Tibial nerve (tissue), 4 donors: Measurements from ENCODE around the gene EFNA3. TPM values are rescaled to one million over a fixed set of nuclear protein-coding genes. Genes with fewer than 3 reads are reported as not detected.

Experiments
- DNase-seq, 2 donors: peaks; one replicate each; pipeline ENCODE4 v3.0.0-alpha.2; 2019; ENCODE audit warnings: low spot score in 2 of 2
- H3K27ac ChIP-seq, 4 donors: fragments of 200-600 bp; sonication (generic) in 3 of 4; one replicate each; pipeline ENCODE4 v1.5.1; 2017 to 2019; ENCODE audit warnings: mild to moderate bottlenecking in 1 of 4
- H3K27me3 ChIP-seq, 2 donors: fragments of 200-600 bp; sonication (generic) in 1 of 2; one replicate each; pipeline versions ENCODE4 v1.5.1 to v1.6.0; 2017 to 2019
- H3K36me3 ChIP-seq, 3 donors: fragments of 200-600 bp; sonication (generic); one replicate each; pipeline ENCODE4 v1.5.1; 2018 to 2019
- H3K4me1 ChIP-seq, 4 donors: fragments of 200-600 bp; sonication (generic) in 3 of 4; one replicate each; pipeline ENCODE4 v1.5.1; 2017 to 2019
- H3K4me3 ChIP-seq, 4 donors: fragments of 200-600 bp; sonication (generic) in 3 of 4; one replicate each; pipeline ENCODE4 v1.5.1; 2017 to 2019; ENCODE audit warnings: mild to moderate bottlenecking in 1 of 4, moderate library complexity in 1 of 4
- H3K9me3 ChIP-seq, 4 donors: fragments of 200-600 bp; sonication (generic) in 3 of 4; one replicate each; pipeline ENCODE4 v1.5.1; 2017 to 2019
- EP300 ChIP-seq, 2 donors: sonication (generic); formaldehyde crosslinking; IDR thresholded peaks; one replicate each; pipeline ENCODE4 v1.6.1; 2017; ENCODE audit warnings: antibody characterized with exemption in 2 of 2, mild to moderate bottlenecking in 1 of 2
- POLR2A ChIP-seq, 2 donors: fragments of 450-650 bp; IDR thresholded peaks; one replicate each; pipeline ENCODE4 v1.6.1; 2017; ENCODE audit warnings: antibody characterized with exemption in 2 of 2, mild to moderate bottlenecking in 2 of 2, moderate library complexity in 2 of 2
- WGBS, 2 donors: methylation state at CpG; one replicate each; pipeline ENCODE4 v1.1.5; 2018; 5-methylcytosine and 5-hydroxymethylcytosine counted together
- total RNA-seq, 4 donors: library from RNA; depleted of rRNA; stranded (reverse); fragments of >200 nt; gene quantifications; one replicate each; pipeline ENCODE4 v1.1.0, GENCODE V29; 2016
- TF ChIP-seq, protein P1 (sequence below), 5 experiments: fragments of 200-600 bp in 3 of 5; fragments of 450-650 bp in 2 of 5; sonication (generic) in 3 of 5; IDR thresholded peaks; one replicate each; pipeline ENCODE4 v1.5.1; 2016 to 2019; ENCODE audit warnings: antibody characterized with exemption in 5 of 5, mild to moderate bottlenecking in 3 of 5, moderate library complexity in 2 of 5

EFNA3 gene
- total RNA-seq, 4 donors from 2014 or later: 0.63 to 1.2 (median 1.2) TPM; not detected in 1

DNA sequence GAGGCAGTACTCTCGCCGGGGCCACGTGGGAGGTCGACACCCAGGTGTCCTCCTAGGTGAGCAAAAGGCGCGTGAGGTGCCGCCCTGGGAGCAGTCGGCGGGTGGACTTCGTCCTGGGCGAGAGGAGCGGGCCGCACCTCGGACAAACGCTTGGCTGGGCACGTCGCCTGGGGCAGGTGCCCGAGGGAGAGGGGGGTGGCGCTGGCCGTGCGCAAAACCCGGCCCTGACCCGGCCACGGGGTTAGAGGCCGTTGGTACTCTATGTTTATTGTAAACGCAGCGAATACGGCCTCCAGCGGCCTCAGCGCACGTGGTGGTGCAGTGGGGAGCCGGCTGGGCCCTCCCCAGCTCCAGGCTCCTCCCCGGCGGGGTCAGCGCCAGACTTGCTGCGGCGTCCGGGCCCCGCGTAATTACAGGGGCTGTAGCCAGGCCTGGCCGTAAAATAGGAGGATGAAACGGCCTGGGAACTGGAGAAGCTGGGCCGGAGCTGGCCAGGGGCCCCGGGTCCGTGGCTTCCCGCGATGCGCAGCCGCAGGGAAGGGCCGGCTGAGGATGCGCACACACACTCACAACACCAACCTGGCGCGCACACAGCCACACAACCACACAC lies 47.4 kb downstream of the EFNA3 start:
- H3K36me3 ChIP-seq: peaks cover 0 to 2% (median 0%) of the 10 kb centered on the region in 3 donors
- no peaks in the 10 kb centered on the region for H3K9me3 ChIP-seq
- H3K4me3 ChIP-seq: peak overlapping the region; percentile 62 to 74 (median 64)
- H3K4me1 ChIP-seq: peaks cover 0 to 60% (median 22%) of the 10 kb centered on the region in 4 donors
- DNase-seq: peak; percentile 54 to 58
- 23 to 29% methylated on average over 27 to 48 of the region's 53 CpGs for WGBS, 2 donors
- H3K27me3 ChIP-seq: no peaks in the 10 kb centered on the region
- H3K27ac ChIP-seq: peak overlapping the region; percentile 84 to 99 (median 88)
- TF ChIP-seq POLR2A (IDR thresholded peaks at IDR 0.05): peak; percentile 8 to 38
- TF ChIP-seq, protein P1, sequence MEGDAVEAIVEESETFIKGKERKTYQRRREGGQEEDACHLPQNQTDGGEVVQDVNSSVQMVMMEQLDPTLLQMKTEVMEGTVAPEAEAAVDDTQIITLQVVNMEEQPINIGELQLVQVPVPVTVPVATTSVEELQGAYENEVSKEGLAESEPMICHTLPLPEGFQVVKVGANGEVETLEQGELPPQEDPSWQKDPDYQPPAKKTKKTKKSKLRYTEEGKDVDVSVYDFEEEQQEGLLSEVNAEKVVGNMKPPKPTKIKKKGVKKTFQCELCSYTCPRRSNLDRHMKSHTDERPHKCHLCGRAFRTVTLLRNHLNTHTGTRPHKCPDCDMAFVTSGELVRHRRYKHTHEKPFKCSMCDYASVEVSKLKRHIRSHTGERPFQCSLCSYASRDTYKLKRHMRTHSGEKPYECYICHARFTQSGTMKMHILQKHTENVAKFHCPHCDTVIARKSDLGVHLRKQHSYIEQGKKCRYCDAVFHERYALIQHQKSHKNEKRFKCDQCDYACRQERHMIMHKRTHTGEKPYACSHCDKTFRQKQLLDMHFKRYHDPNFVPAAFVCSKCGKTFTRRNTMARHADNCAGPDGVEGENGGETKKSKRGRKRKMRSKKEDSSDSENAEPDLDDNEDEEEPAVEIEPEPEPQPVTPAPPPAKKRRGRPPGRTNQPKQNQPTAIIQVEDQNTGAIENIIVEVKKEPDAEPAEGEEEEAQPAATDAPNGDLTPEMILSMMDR (IDR thresholded peaks at IDR 0.05): no peak
- TF ChIP-seq EP300 (IDR thresholded peaks at IDR 0.05): peak; percentile 16 to 66

DNA sequence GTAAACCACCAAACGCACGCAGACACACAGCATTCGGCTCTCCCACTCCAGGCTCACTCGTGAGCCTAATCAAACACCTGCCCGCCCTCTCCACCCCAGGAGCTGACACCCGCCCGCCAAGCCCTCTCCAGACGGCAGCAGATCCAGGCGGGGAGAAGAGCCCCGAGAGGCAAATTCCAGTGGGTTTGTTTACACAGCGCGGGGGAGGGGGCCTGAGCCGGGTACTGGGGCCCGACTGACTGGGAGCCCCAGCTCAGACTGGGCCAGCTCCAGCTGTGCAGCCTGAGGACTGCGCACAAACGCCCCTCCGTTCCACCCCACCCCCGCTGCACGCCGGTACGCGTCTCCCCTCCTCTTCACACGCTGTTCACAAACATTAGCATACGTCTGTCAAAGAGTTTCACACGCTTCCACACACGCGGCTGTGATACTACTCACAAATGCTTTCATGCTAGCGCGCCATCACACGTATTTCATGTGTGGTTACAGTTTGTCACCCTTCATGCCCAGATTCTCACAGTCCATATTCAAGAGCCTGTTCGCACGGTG lies 48.0 kb downstream of the EFNA3 start:
- Histone ChIP-seq H3K4me1 (peaks cover 0 to 66% (median 22%) of the 10 kb centered on the region in 4 donors), H3K9me3 (no peaks in the 10 kb centered on the region), H3K27ac (peak overlapping the region; percentile 84 to 99 (median 88)), H3K36me3 (peaks cover 0 to 7% (median 0%) of the 10 kb centered on the region in 3 donors), H3K27me3 (no peaks in the 10 kb centered on the region), H3K4me3 (peak overlapping the region; percentile 62 to 74 (median 64))
- WGBS, 2 donors: 5 to 11% methylated on average over 29 to 32 of the region's 32 CpGs
- peak in 1 of 2 donors; percentile 47 for DNase-seq
- TF ChIP-seq, protein P1 (IDR thresholded peaks at IDR 0.05): no peak
- TF ChIP-seq EP300 (IDR thresholded peaks at IDR 0.05) (no peak), POLR2A (IDR thresholded peaks at IDR 0.05) (no peak)

DNA sequence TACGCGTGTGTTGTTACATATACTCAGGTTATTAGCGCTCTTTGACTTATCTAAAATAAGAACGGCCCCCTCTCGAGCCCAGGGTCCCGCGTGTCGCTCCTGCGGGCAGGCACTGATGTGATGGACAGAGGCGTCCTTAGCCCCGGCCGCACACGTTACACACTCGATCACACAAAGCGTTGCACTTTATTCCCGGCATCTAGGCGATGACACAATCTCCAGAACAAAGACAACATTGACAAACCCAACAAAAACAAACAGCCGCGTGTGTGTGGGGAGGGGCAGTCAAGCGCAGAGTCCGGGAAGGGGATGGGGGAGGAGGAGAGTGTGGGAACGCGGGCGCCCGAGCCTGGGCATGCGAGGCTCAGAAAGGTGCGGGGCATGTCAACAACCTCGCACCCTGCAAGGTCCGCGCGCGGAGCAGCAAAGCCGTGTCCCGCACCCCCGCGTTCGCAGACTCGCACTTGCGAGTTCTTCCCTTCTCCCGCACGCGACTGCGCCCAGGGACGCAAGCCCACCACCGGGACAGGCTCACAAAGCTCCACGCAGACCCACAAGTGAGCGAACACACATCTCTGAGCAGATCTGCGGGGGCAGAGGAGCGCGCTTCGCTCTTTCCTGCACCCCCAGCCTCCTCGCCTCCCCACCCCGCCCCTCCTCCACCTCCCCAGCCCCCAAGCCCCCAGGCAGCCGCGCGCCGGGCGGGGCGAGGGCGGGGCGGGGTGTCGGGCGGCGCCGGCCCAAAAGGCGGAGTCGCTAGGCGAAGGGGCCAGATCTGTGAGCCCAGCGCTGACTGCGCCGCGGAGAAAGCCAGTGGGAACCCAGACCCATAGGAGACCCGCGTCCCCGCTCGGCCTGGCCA lies 48.7 kb downstream of the EFNA3 start, which contains the start of gene EFNA1:
Gene EFNA1 (plus strand): TSS at position 772 of the 862 bp plus-strand sequence. CDS start 102 bp downstream, outside the sequence.
- Histone ChIP-seq H3K36me3 (peaks cover 0 to 14% (median 0%) of the 10 kb centered on the region in 3 donors), H3K4me3 (peak within 1 kb of the TSS; percentile 62 to 74 (median 64)), H3K27me3 (no peaks in the 10 kb centered on the region), H3K9me3 (no peaks in the 10 kb centered on the region), H3K27ac (peak within 1 kb of the TSS; percentile 84 to 99 (median 88)), H3K4me1 (peaks cover 0 to 73% (median 22%) of the 10 kb centered on the region in 4 donors)
- 0 to 1% methylated on average over 40 to 57 of the region's 76 CpGs for WGBS, 2 donors
- DNase-seq: peak; percentile 53 to 76
- TF ChIP-seq POLR2A (IDR thresholded peaks at IDR 0.05): peak; percentile 30 to 73
- TF ChIP-seq, protein P1 (IDR thresholded peaks at IDR 0.05): no peak
- peak in 1 of 2 donors; percentile 91 for TF ChIP-seq EP300 (IDR thresholded peaks at IDR 0.05)

- TF ChIP-seq POLR2A (IDR thresholded peaks at IDR 0.05): peak in 1 of 2 donors; percentile 38
- TF ChIP-seq, protein P1 (IDR thresholded peaks at IDR 0.05): no peak
- no peak for TF ChIP-seq EP300 (IDR thresholded peaks at IDR 0.05)
- Histone ChIP-seq H3K9me3 (no peaks in the 10 kb centered on the region), H3K36me3 (peaks cover 0 to 23% (median 0%) of the 10 kb centered on the region in 3 donors), H3K27ac (peak overlapping the region; percentile 84 to 99 (median 88)), H3K27me3 (no peaks in the 10 kb centered on the region), H3K4me1 (peaks cover 0 to 77% (median 22%) of the 10 kb centered on the region in 4 donors), H3K4me3 (peak overlapping the region; percentile 62 to 74 (median 64))
- no peak for DNase-seq
- 3 to 5% methylated on average over 13 to 15 of the region's 17 CpGs for WGBS, 2 donors
Observed at GRCh38 chr1:155127967-155128754, 49.5 kb downstream of the EFNA3 start.
